Nucleus accumbens (tissue), 56 donors: Measurements from ENCODE around the gene PREX1.

ENCODE experiments used
- DNase-seq, 56 donors: peaks; one replicate each; lab custom pipeline; 2025; lab: John Stamatoyannopoulos, UW

Gene PREX1

DNA sequence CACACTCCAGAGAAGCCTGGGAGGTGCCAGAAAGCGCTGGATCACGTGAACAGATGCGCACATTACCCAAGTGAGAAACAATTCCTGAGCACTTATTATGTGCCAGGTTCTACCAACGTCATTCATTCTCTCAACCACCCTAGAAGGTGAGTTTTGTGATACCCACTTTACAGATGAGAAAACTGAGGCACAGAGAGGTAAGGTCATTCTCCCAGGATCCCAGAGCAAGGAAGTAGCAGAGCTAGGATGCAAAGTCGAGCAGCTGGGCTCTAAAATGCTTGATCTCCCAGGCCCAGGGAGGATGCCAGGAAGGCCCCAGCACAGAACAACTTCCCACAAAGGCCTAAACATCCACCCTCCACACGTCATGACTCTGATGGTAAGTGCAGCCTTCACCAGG is 85.6 kb downstream of the PREX1 start:
- no peak for DNase-seq

DNA sequence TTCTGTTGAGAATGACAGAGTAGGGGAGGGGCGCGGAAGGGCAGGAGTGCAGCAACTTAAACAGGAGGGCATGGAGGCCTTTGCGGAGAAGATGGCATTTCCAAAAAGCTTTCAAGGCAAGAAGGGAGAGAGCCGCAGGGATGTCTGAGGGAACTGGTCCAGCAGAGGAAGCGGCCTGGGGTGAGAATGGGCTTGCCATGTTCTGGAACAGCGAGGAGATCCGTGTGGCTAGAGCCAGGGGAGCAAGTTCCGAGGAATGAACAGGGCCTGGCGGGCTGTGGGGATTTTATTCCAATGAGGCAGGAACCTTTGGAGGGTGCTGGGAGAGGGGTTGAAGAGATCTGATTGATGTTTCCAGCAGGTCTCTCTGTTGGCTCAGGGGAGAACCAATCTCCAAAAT is 86.1 kb downstream of the PREX1 start:
- no peak for DNase-seq

- no peak for DNase-seq
These were observed 87.1 kb downstream of the PREX1 start for GRCh38 chr20:48740712-48741111.

GRCh38 chr20:48740292-48740649 is 87.5 kb downstream of the PREX1 start:
- DNase-seq: peak in 1 of 56 donors; percentile 15

DNA sequence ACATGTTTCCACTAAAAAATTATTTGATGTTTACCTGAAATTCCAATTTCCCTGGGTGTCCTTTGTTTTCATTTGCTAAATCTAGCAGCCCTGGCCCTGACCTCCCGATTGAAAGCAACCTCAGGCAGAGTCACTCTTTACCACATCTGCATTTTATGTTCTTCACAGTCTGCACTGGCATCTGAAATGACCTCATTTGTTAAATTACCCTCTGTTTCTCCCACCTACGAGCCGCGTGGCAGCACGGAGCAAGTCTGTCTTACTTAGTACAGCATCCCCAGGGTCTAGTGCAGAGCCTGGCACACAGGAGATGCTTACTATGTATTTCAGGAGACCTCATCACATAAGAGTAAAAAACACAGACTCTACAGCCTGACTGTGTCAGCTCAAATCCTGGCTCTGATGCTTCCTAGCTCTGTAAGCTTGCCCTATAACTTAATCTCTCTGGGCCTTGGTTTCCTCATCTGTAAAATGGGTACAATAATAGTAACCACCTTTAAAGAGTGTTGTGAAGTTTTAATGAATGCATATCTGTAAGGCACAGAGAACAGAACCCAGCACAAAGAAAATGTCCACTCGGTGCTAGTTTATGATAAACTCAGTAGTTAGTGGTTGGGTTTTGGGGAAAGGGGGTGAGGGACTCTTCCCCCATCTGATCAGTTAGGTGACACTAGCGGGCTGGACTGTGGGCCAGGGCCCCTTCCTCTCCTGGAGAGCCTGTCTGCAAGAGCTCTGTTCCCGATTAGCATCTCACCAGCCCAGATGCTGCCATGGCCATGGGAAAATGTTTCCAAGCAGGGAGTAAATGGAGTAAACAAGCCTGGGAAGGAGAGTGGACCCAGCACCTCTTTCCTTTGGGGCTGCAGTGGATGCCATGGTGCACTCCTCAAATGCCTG is 88.2 kb downstream of the PREX1 start:
- DNase-seq: no peak

DNA sequence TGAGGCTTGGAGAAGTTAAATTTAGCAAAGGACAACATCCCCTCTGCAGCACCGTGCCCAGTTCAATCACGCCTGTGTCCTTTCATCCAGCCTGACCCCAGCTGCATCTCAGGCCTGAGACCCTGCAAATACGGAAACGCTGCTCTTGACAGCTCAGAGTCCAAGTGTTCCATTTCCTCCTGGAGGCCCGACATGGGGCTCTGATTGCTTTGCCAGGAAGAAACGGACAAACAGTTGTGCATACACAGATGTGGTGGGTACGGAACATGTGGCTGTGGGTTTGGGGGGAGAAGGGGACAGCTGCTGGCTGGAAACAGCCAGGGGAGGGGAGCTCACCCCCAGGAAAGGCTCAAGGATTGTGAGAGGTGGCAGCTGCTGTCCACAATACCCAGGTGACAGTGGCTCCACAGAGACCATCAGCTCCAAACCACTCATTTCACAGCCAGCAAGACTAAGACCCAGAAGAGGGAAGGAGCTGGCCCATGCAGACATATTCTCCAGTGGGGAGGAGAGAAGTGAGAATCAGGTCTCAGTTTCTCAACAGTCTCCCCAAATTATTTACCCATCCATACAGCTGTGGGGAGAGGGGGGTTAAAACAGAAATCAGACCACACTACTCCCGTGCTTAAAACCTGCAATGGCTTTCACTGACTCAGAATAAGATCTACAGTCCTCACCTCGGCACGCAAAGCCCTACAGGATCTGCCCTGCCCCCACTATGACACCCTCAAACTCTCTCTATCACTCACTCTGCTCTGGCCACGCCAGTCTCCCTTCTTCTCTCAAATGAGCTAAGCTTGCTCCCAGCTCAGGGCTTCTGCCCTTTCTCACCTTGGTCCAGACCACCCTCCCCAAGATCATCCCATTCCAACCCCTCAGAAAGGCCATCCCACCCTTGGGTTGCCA is 89.1 kb downstream of the PREX1 start:
- peak in 1 of 56 donors; percentile 31 for DNase-seq

GRCh38 chr20:48738094-48738398 is 89.8 kb downstream of the PREX1 start:
- DNase-seq: peak in 1 of 56 donors; percentile 27

GRCh38 chr20:48737434-48738093 is 90.2 kb downstream of the PREX1 start:
- peak in 47 of 56 donors; percentile 13 to 85 (median 62) for DNase-seq

DNA sequence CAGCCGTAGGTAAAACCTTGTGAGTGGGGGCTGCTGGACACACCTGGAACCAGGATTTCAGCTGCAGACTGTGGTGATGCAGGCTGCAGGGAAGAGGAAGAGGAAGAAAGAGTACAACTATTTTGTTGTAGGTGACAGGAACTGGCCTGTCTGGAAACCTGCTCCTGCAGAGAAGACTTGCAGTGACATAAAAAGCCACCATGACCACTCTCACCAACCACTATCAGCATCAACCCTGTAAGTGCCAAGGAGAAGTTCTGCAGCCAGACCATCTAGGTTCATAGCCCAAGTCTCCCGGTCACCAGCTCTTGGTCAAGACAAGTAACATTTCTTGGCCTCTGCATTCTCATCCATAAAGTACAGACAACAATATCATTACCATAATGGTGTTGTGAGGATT is 91.2 kb downstream of the PREX1 start:
- no peak for DNase-seq

DNA sequence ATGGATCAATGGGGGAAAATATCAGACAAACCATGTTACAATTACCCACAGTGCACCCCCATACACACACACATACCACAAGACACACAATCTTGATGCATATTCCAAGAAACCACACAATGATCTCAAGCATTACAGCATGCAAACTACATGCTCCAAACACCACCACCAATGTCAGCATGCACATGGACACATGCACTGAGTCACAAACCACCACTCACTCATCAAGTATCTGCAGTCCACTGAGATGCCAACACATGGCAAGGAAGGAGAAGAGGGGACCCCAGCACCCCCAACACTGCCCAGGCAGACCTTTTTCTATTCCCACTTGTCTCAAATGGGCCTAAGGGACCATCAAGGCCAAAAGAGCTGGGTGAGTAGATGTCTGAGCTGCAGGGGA is 91.6 kb downstream of the PREX1 start:
- DNase-seq: no peak

GRCh38 chr20:48735112-48735511 is 92.7 kb downstream of the PREX1 start:
- DNase-seq: no peak

DNA sequence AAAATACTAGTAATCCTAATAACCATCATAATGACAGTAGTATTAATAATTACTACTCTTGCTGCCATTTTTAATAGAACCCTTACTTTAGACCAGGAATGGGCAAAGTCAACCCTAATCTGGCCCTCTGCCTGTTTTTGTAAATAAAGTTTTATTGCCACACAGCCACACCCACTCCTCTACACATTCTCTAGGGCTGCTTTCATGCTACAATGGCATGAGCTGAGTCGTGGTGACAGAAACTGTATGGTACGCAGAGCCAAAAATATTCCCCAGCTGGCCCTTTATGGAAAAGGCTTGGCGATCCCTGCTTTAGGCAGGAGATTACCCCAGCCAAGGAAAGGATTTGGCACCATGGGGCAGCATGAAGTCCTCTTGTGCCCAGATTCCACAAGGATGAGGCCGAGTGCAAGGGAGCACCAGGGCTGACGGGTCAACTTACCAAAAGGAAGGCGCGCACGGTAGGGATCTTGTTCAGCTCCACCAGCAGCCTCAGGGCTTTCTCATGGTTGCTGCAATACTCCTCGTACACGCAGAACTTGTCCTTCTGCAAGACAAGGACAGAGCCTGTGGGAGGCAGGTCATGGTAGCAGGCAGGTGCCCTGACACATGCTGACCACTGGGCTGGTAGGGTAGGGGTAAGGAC is 93.6 kb downstream of the PREX1 start:
- no peak for DNase-seq

DNA sequence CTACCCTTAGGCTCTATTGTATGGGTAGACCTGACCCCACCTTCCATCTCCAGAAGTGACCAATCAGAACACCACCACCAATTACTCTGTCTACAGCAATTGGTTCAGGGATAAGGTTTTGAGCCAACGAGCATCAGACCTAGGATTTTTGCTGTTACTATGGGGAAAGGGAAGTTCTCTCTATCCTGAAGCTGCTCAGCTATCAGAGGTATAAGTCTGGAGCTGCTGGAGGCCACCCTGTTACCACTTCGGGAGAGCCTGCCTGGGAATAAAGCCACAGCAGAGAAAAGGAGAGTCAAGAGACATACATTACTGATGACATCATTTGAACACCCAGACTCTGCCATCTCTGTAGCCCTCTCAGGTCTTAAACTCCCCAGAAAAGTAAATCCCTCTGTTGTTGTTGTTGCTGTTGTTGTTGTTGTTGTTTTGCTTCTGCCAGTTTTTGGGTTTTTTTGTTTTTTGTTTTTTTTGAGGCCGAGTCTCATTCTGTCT is 94.5 kb downstream of the PREX1 start:
- DNase-seq: no peak

GRCh38 chr20:48732081-48732829 is 95.5 kb downstream of the PREX1 start:
- peak in 17 of 56 donors; percentile 17 to 73 (median 36) for DNase-seq

GRCh38 chr20:48731536-48731935 is 96.3 kb downstream of the PREX1 start:
- peak in 1 of 56 donors; percentile 9 for DNase-seq

GRCh38 chr20:48730977-48731376 is 96.8 kb downstream of the PREX1 start:
- no peak for DNase-seq

- peak in 1 of 56 donors; percentile 17 for DNase-seq
These were observed 98.3 kb downstream of the PREX1 start for GRCh38 chr20:48729538-48729937.

- peak; percentile 37 to 97 (median 90) for DNase-seq
These were observed 99.6 kb downstream of the PREX1 start for GRCh38 chr20:48728042-48728825.

- no peak for DNase-seq
These were observed 100.6 kb downstream of the PREX1 start for GRCh38 chr20:48727226-48727625.
